Panc1 (cell line): ENCODE data around the gene KNDC1. TPM values are rescaled to one million over a fixed set of nuclear protein-coding genes. Genes with fewer than 3 reads are reported as not detected.

ENCODE experiments used
- ATAC-seq: fragments of 200-7000 bp; cut with Tn5 transposase; 2 replicates; pipeline ENCODE4 v1.9.1; 2020; ENCODE audit warnings: mild to moderate bottlenecking, moderate library complexity
- BruUV-seq: library from RNA; stranded (reverse); fragments of 400-500 nt; replicated peaks from 2 replicates; lab custom pipeline; 2021; lab: Mats Ljungman, UMichigan
- CTCF ChIA-PET: fragments of 300-600 bp; sonication (Branson Sonifier 250); formaldehyde crosslinking; loops from one replicate; lab custom pipeline; 2022; ENCODE audit warnings: antibody characterized with exemption; lab: Charles Lee
- POLR2A ChIA-PET: fragments of 300-600 bp; sonication (Branson Sonifier 250); formaldehyde crosslinking; loops from one replicate; lab custom pipeline; 2022; ENCODE audit warnings: antibody characterized with exemption; lab: Charles Lee
- DNase-seq: peaks from one replicate; pipeline ENCODE4 v3.0.0-alpha.2; 2010; ENCODE audit warnings: low read depth, low spot score
- H3K27ac ChIP-seq: 2 replicates; pipeline ENCODE4 v1.5.1; 2011; ENCODE audit warnings: mild to moderate bottlenecking, low read length, inconsistent platforms
- H3K27me3 ChIP-seq: fragments of 200-500 bp; sonication (Bioruptor generic); 2 replicates; pipeline ENCODE4 v1.6.0; 2014; ENCODE audit warnings: low read length, inconsistent platforms; ENCODE audit not compliant: control insufficient read depth, insufficient read depth
- H3K36me3 ChIP-seq: fragments of 200-500 bp; sonication (Bioruptor generic); 2 replicates; pipeline ENCODE4 v1.5.1; 2014; ENCODE audit warnings: inconsistent platforms, mild to moderate bottlenecking, low read length, moderate library complexity; ENCODE audit not compliant: control insufficient read depth, insufficient read depth
- H3K4me1 ChIP-seq: 2 replicates; pipeline ENCODE4 v1.5.1; 2011; ENCODE audit warnings: inconsistent platforms, mild to moderate bottlenecking, low read length, moderate library complexity; ENCODE audit not compliant: control insufficient read depth, insufficient read depth
- H3K4me3 ChIP-seq, 2 experiments: 2 replicates each; pipeline ENCODE4 v1.5.1; 2011 to 2012; ENCODE audit warnings: low read depth in 2 of 2, low read length in 2 of 2, mild to moderate bottlenecking in 2 of 2, inconsistent platforms in 1 of 2, moderate library complexity in 1 of 2
- H3K9me3 ChIP-seq: fragments of 200-500 bp; sonication (Bioruptor generic); 2 replicates; pipeline ENCODE4 v1.5.1; 2014; ENCODE audit warnings: low read depth, mild to moderate bottlenecking, inconsistent platforms, low read length, moderate library complexity; ENCODE audit not compliant: control insufficient read depth, insufficient read depth
- POLR2AphosphoS5 ChIP-seq: IDR thresholded peaks from 2 replicates; pipeline ENCODE4 v1.6.1; 2012; ENCODE audit warnings: mild to moderate bottlenecking, low read depth, low read length, moderate library complexity
- SIN3A ChIP-seq: IDR thresholded peaks from 2 replicates; pipeline ENCODE4 v1.6.1; 2012; ENCODE audit warnings: low read depth, mild to moderate bottlenecking, low read length, moderate library complexity, borderline replicate concordance; ENCODE audit not compliant: insufficient read depth
- TCF7L2 ChIP-seq: IDR thresholded peaks from 2 replicates; pipeline ENCODE4 v1.6.1; 2011; ENCODE audit warnings: mild to moderate bottlenecking, low read depth, low read length, inconsistent platforms
- in situ Hi-C: cut with HindIII; loops from 2 replicates; pipeline ENCODE4 v1.10.0; 2016; ENCODE audit warnings: low sequenced_read_pairs, low pct_unique_long_range_greater_than_20kb
- intact Hi-C: fragments of 100-400 bp; cut with micrococcal nuclease; formaldehyde crosslinking; loops from one replicate; pipeline ENCODE4 v1.10.0; 2022; ENCODE audit not compliant: unreplicated experiment
- total RNA-seq: library from RNA; stranded (reverse); gene quantifications from one replicate; pipeline ENCODE4 v1.2.1, GENCODE V29; 2021; ENCODE audit not compliant: unreplicated experiment
- TF ChIP-seq, protein P1 (sequence below), 2 experiments: IDR thresholded peaks; 2 replicates each; pipeline ENCODE4 v1.6.1; 2011 to 2012; ENCODE audit warnings: low read depth in 2 of 2, control low read depth in 1 of 2, low read length in 1 of 2, mild to moderate bottlenecking in 1 of 2, moderate library complexity in 1 of 2; ENCODE audit not compliant: insufficient read depth in 1 of 2
- TF ChIP-seq, protein P2 (sequence below): fragments of 450-650 bp; IDR thresholded peaks from 2 replicates; pipeline ENCODE4 v1.5.1; 2017; ENCODE audit warnings: mild to moderate bottlenecking

Gene KNDC1
- total RNA-seq, 1 experiment from 2014 or later, result 2.6 TPM

DNA sequence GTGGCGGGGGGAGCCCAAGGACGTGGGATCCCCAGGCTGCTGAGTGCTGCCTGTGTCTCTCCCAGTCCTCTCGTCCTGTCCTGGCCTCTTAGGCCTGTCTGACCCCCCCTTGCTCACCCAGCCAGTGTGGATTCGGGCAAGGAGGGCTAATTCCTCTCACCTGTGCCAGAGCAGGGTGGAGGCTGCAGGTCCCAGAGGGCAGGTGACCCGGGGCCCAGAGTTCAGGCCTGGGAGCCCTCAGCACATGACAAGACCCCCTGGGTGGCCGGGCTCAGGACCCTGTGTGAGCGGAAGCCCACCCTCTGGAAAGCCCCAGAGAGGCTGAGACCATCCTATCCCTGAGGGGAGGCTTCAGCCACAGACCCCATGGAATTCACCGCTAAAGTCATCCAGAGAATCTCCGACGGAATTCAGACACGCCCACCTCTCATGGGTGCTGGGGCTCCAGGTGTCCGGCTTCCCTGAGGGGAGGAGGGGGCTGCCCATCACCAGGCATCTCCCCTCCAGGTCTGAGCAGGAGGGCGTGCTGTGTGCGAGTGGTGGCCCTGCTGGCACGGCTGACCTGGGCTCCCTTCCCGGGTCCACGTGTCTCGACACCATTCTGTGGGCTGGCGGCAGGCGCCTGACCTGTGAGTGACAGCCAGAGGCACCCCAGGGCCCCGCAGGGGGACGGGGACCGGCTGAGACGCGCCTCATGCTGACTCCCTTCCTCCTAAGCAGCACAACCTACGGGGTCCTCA, 5.0 kb downstream of the KNDC1 start:
- Histone ChIP-seq H3K4me3 (no peak overlapping the region), H3K27ac (no peak overlapping the region), H3K9me3 (no peaks in the 10 kb centered on the region), H3K4me1 (peaks cover 12% of the 10 kb centered on the region), H3K36me3 (no peaks in the 10 kb centered on the region), H3K27me3 (no peaks in the 10 kb centered on the region)
- POLR2A ChIA-PET, result no interaction called here
- DNase-seq, result no peak
- ATAC-seq, result no peak
- intact Hi-C loops (no loop called here), in situ Hi-C loops (no loop called here)
- BruUV-seq, result no TSS peak
- CTCF ChIA-PET, result no interaction called here
- TF ChIP-seq TCF7L2 (no peak), POLR2AphosphoS5 (no peak), SIN3A (no peak)
- TF ChIP-seq, protein P1, sequence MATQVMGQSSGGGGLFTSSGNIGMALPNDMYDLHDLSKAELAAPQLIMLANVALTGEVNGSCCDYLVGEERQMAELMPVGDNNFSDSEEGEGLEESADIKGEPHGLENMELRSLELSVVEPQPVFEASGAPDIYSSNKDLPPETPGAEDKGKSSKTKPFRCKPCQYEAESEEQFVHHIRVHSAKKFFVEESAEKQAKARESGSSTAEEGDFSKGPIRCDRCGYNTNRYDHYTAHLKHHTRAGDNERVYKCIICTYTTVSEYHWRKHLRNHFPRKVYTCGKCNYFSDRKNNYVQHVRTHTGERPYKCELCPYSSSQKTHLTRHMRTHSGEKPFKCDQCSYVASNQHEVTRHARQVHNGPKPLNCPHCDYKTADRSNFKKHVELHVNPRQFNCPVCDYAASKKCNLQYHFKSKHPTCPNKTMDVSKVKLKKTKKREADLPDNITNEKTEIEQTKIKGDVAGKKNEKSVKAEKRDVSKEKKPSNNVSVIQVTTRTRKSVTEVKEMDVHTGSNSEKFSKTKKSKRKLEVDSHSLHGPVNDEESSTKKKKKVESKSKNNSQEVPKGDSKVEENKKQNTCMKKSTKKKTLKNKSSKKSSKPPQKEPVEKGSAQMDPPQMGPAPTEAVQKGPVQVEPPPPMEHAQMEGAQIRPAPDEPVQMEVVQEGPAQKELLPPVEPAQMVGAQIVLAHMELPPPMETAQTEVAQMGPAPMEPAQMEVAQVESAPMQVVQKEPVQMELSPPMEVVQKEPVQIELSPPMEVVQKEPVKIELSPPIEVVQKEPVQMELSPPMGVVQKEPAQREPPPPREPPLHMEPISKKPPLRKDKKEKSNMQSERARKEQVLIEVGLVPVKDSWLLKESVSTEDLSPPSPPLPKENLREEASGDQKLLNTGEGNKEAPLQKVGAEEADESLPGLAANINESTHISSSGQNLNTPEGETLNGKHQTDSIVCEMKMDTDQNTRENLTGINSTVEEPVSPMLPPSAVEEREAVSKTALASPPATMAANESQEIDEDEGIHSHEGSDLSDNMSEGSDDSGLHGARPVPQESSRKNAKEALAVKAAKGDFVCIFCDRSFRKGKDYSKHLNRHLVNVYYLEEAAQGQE (IDR thresholded peaks at IDR 0.05; ENCODE audit: insufficient read depth in 1 of 2, low read depth in 2 of 2, low read length in 1 of 2), result no peak
- TF ChIP-seq, protein P2, sequence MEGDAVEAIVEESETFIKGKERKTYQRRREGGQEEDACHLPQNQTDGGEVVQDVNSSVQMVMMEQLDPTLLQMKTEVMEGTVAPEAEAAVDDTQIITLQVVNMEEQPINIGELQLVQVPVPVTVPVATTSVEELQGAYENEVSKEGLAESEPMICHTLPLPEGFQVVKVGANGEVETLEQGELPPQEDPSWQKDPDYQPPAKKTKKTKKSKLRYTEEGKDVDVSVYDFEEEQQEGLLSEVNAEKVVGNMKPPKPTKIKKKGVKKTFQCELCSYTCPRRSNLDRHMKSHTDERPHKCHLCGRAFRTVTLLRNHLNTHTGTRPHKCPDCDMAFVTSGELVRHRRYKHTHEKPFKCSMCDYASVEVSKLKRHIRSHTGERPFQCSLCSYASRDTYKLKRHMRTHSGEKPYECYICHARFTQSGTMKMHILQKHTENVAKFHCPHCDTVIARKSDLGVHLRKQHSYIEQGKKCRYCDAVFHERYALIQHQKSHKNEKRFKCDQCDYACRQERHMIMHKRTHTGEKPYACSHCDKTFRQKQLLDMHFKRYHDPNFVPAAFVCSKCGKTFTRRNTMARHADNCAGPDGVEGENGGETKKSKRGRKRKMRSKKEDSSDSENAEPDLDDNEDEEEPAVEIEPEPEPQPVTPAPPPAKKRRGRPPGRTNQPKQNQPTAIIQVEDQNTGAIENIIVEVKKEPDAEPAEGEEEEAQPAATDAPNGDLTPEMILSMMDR, result no peak

DNA sequence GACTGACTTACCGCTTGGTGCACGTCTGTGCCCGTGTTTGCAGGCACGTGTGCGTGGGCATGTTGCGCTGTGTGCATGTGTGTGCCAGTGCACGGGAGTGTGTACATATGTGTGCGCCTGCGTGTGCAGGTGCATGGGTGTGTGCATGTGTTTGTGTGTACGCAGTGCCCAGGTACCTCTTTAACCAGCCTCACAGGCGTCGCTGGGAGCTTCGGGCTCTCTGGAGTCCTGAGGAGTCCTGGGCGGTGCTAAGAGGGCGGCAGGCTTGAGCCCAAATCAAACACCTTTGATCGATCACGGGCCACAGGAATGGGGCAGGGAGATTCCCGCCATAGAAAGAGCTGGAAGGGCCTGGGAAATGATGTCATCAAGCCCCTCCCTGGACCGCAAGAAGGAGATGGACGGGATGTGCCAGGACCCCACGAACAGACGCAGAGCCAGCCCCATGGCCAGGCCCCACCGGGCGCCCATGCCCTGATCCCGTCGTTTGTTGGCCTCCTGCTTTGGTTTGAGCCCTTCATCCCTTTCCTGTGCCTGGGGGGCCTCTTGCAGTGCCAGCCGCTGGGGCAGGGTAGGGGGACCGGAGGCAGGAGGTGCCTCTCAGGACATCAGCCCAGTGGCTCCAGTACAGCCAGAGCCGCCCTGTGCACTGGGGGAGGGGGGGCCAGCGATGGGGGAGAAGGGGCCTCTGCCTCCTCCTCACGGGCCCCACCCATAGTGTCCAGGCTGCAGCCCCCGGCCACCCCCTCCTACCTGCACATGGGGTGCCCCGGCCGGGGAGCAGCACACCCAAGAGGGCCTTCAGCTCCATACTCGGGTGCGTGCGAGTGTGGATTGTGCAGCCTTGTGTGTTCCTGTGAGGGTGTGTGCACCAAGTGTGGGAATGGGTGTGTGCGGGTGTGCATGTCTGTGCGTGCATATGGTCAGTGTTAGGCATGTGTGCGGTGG, 5.8 kb downstream of the KNDC1 start:
- no peaks in the 10 kb centered on the region for H3K9me3 ChIP-seq
- H3K27ac ChIP-seq, result no peak overlapping the region
- CTCF ChIA-PET, result no interaction called here
- no peak overlapping the region for H3K4me3 ChIP-seq
- no peak for TF ChIP-seq POLR2AphosphoS5
- no peak for TF ChIP-seq SIN3A
- TF ChIP-seq, protein P2, result no peak
- TF ChIP-seq, protein P1 (IDR thresholded peaks at IDR 0.05; ENCODE audit: insufficient read depth in 1 of 2, low read depth in 2 of 2, low read length in 1 of 2), result no peak
- no peak for TF ChIP-seq TCF7L2
- ATAC-seq (no peak), DNase-seq (no peak)
- in situ Hi-C loops (no loop called here), intact Hi-C loops (no loop called here)
- H3K4me1 ChIP-seq, result peaks cover 12% of the 10 kb centered on the region
- BruUV-seq, result no TSS peak
- H3K36me3 ChIP-seq, result no peaks in the 10 kb centered on the region
- POLR2A ChIA-PET, result no interaction called here
- H3K27me3 ChIP-seq, result no peaks in the 10 kb centered on the region
